ENCODE results near the gene CRTC1. TPM values are rescaled to one million over a fixed set of nuclear protein-coding genes. Genes with fewer than 3 reads are reported as not detected.

The CRTC1 gene
- total RNA-seq, 1 experiment from 2014 or later = 12.3 TPM

DNA sequence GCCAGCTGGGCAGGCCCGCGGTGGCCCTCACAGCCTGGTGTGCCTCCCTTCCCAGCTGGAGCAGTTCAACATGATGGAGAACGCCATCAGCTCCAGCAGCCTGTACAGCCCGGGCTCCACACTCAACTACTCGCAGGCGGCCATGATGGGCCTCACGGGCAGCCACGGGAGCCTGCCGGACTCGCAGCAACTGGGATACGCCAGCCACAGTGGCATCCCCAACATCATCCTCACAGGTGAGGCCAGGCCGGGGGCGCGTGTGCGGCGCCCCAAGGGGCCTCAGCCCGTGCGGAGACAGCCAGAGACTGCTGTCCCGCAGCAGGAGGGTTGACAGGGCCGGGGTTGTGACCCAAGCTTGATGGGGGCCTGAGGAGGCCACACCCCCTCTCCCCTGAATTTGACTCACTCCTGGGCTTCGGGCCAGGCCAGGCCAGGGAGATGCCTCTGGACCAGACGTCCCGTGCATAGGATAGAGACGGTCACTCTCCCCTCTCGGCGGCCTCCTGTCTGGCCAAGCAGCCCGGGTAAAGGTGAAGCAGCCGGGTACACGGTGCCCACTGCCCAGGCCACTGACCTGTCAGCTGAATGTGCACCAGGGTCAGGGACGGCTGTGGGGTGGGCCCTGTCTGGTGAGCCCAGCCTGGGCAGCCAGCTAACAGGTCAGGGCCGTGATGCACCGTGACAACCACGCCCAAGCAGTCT lies 92.3 kb downstream of the CRTC1 start (continued):
- TF ChIP-seq, protein P1, sequence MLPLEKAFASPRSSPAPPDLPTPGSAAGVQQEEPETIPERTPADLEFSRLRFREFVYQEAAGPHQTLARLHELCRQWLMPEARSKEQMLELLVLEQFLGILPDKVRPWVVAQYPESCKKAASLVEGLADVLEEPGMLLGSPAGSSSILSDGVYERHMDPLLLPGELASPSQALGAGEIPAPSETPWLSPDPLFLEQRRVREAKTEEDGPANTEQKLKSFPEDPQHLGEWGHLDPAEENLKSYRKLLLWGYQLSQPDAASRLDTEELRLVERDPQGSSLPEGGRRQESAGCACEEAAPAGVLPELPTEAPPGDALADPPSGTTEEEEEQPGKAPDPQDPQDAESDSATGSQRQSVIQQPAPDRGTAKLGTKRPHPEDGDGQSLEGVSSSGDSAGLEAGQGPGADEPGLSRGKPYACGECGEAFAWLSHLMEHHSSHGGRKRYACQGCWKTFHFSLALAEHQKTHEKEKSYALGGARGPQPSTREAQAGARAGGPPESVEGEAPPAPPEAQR (CRISPR knock-in tag; IDR thresholded peaks at IDR 0.05) = no peak
- no peak for TF ChIP-seq TP53 (CRISPR knock-in tag; IDR thresholded peaks at IDR 0.05)
- no peak for TF ChIP-seq RORB (CRISPR knock-in tag; IDR thresholded peaks at IDR 0.05)

DNA sequence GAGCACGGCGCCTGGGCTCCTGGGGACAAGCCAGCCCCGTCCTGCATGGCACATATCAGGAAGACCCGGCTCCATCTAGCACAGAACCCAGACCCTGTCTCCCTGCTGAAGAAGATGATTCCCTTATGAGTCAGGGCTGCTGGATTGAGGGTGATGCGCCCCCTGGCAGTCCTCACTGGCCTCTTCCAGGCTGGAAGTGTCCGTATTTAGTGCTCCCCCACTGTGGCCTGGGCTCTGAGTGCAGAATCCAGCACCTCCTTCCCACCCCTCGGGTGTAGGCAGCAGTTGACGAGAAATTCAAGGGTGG lies 92.8 kb downstream of the CRTC1 start:
- POLR2A ChIA-PET = no interaction called here
- CTCF ChIA-PET = interaction anchor here (0.9 to 1.9 kb wide), 2 partner anchors 70 to 99 kb away, joined by 3 to 15 read pairs; no protein-coding TSS in a partner anchor
- ATAC-seq (no peak), DNase-seq (ENCODE audit: low spot score) (no peak)
- Mint-ChIP-seq H3K27ac (no peak overlapping the region), H3K27me3 (ENCODE audit: low read depth) (peaks cover 96% of the 10 kb centered on the region), H3K4me1 (no peaks in the 10 kb centered on the region), H3K4me3 (no peak overlapping the region), H3K36me3 (no peaks in the 10 kb centered on the region), H3K9me3 (no peaks in the 10 kb centered on the region)
- TF ChIP-seq, protein P2, sequence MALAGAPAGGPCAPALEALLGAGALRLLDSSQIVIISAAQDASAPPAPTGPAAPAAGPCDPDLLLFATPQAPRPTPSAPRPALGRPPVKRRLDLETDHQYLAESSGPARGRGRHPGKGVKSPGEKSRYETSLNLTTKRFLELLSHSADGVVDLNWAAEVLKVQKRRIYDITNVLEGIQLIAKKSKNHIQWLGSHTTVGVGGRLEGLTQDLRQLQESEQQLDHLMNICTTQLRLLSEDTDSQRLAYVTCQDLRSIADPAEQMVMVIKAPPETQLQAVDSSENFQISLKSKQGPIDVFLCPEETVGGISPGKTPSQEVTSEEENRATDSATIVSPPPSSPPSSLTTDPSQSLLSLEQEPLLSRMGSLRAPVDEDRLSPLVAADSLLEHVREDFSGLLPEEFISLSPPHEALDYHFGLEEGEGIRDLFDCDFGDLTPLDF (CRISPR knock-in tag; IDR thresholded peaks at IDR 0.05) = no peak
- TF ChIP-seq ZNF423 (CRISPR knock-in tag; IDR thresholded peaks at IDR 0.05) = no peak
- TF ChIP-seq ZNF121 (CRISPR knock-in tag; IDR thresholded peaks at IDR 0.05) = no peak
- no peak for TF ChIP-seq KAT7 (CRISPR knock-in tag; IDR thresholded peaks at IDR 0.05; ENCODE audit: borderline replicate concordance)
- no peak for TF ChIP-seq ZNF396 (CRISPR knock-in tag; IDR thresholded peaks at IDR 0.05; ENCODE audit: borderline replicate concordance)
- no peak for TF ChIP-seq MXD4 (CRISPR knock-in tag; IDR thresholded peaks at IDR 0.05; ENCODE audit: borderline replicate concordance)
- TF ChIP-seq TEAD4 (CRISPR knock-in tag; IDR thresholded peaks at IDR 0.05) = no peak
- no peak for TF ChIP-seq ESRRA (CRISPR knock-in tag; IDR thresholded peaks at IDR 0.05; ENCODE audit: borderline replicate concordance)
- TF ChIP-seq, protein P3, sequence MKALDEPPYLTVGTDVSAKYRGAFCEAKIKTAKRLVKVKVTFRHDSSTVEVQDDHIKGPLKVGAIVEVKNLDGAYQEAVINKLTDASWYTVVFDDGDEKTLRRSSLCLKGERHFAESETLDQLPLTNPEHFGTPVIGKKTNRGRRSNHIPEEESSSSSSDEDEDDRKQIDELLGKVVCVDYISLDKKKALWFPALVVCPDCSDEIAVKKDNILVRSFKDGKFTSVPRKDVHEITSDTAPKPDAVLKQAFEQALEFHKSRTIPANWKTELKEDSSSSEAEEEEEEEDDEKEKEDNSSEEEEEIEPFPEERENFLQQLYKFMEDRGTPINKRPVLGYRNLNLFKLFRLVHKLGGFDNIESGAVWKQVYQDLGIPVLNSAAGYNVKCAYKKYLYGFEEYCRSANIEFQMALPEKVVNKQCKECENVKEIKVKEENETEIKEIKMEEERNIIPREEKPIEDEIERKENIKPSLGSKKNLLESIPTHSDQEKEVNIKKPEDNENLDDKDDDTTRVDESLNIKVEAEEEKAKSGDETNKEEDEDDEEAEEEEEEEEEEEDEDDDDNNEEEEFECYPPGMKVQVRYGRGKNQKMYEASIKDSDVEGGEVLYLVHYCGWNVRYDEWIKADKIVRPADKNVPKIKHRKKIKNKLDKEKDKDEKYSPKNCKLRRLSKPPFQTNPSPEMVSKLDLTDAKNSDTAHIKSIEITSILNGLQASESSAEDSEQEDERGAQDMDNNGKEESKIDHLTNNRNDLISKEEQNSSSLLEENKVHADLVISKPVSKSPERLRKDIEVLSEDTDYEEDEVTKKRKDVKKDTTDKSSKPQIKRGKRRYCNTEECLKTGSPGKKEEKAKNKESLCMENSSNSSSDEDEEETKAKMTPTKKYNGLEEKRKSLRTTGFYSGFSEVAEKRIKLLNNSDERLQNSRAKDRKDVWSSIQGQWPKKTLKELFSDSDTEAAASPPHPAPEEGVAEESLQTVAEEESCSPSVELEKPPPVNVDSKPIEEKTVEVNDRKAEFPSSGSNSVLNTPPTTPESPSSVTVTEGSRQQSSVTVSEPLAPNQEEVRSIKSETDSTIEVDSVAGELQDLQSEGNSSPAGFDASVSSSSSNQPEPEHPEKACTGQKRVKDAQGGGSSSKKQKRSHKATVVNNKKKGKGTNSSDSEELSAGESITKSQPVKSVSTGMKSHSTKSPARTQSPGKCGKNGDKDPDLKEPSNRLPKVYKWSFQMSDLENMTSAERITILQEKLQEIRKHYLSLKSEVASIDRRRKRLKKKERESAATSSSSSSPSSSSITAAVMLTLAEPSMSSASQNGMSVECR (CRISPR knock-in tag; IDR thresholded peaks at IDR 0.05; ENCODE audit: borderline replicate concordance) = no peak
- no peak for TF ChIP-seq ZNF232 (CRISPR knock-in tag; IDR thresholded peaks at IDR 0.05)

DNA sequence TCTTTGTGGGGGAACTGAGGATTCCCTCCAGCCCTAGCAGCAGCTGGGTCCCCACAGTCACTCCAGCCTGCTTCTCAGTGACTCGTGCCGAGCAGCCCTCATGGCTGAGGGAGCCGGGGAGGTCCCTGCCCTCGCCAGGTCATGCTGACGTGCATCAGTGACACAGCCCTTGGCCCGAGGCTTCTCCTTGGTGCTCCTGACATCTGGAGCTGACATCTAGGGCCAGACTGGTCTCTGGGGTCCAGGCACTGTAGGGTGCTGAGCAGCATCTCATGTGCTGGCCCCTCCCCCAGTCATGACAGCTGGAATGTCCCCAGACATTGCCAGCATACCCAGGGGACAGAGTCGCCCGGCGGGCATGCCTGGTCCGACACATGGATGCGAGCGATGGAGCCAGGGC lies 93.3 kb downstream of the CRTC1 start:
- POLR2A ChIA-PET = no interaction called here
- H3K4me1 Mint-ChIP-seq = no peaks in the 10 kb centered on the region
- CTCF ChIA-PET = interaction anchor here (0.6 to 1.9 kb wide), 8 partner anchors 9 to 301 kb away, joined by 3 to 15 read pairs (median 3); no protein-coding TSS in a partner anchor
- TF ChIP-seq, protein P4, sequence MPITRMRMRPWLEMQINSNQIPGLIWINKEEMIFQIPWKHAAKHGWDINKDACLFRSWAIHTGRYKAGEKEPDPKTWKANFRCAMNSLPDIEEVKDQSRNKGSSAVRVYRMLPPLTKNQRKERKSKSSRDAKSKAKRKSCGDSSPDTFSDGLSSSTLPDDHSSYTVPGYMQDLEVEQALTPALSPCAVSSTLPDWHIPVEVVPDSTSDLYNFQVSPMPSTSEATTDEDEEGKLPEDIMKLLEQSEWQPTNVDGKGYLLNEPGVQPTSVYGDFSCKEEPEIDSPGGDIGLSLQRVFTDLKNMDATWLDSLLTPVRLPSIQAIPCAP (CRISPR knock-in tag; IDR thresholded peaks at IDR 0.05) = no peak
- TF ChIP-seq CREM (CRISPR knock-in tag; IDR thresholded peaks at IDR 0.05) = no peak
- no peak for TF ChIP-seq FOXP1 (CRISPR knock-in tag; IDR thresholded peaks at IDR 0.05; ENCODE audit: borderline replicate concordance)
- no peak for TF ChIP-seq EMX1 (CRISPR knock-in tag; IDR thresholded peaks at IDR 0.05)
- no peak for TF ChIP-seq NFATC4 (CRISPR knock-in tag; IDR thresholded peaks at IDR 0.05)
- no peak for TF ChIP-seq SMAD3 (CRISPR knock-in tag; IDR thresholded peaks at IDR 0.05; ENCODE audit: borderline replicate concordance)
- TF ChIP-seq, protein P5, sequence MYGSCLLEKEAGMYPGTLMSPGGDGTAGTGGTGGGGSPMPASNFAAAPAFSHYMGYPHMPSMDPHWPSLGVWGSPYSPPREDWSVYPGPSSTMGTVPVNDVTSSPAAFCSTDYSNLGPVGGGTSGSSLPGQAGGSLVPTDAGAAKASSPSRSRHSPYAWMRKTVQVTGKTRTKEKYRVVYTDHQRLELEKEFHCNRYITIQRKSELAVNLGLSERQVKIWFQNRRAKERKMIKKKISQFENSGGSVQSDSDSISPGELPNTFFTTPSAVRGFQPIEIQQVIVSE (CRISPR knock-in tag; IDR thresholded peaks at IDR 0.05; ENCODE audit: borderline replicate concordance) = no peak
- no peak for TF ChIP-seq NFE2L1 (CRISPR knock-in tag; IDR thresholded peaks at IDR 0.05)
- no peak for TF ChIP-seq ZNF219 (CRISPR knock-in tag; IDR thresholded peaks at IDR 0.05; ENCODE audit: borderline replicate concordance)
- TF ChIP-seq ZNF423 (CRISPR knock-in tag; IDR thresholded peaks at IDR 0.05) = no peak
- TF ChIP-seq JAZF1 (CRISPR knock-in tag; IDR thresholded peaks at IDR 0.05) = no peak
- no peak for TF ChIP-seq ZNF232 (CRISPR knock-in tag; IDR thresholded peaks at IDR 0.05)
- TF ChIP-seq, protein P6, sequence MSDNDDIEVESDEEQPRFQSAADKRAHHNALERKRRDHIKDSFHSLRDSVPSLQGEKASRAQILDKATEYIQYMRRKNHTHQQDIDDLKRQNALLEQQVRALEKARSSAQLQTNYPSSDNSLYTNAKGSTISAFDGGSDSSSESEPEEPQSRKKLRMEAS (CRISPR knock-in tag; IDR thresholded peaks at IDR 0.05) = no peak
- TF ChIP-seq CBFB (CRISPR knock-in tag; IDR thresholded peaks at IDR 0.05; ENCODE audit: low read depth) = no peak
- TF ChIP-seq, protein P7, sequence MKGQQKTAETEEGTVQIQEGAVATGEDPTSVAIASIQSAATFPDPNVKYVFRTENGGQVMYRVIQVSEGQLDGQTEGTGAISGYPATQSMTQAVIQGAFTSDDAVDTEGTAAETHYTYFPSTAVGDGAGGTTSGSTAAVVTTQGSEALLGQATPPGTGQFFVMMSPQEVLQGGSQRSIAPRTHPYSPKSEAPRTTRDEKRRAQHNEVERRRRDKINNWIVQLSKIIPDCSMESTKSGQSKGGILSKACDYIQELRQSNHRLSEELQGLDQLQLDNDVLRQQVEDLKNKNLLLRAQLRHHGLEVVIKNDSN (CRISPR knock-in tag; IDR thresholded peaks at IDR 0.05) = no peak

More for the DNA sequence above, 93.3 kb downstream of the CRTC1 start:
- Mint-ChIP-seq H3K4me3 (no peak overlapping the region), H3K27ac (no peak overlapping the region), H3K27me3 (ENCODE audit: low read depth) (peaks cover 96% of the 10 kb centered on the region), H3K9me3 (no peaks in the 10 kb centered on the region), H3K36me3 (no peaks in the 10 kb centered on the region)
- ATAC-seq (no peak), DNase-seq (ENCODE audit: low spot score) (no peak)
